HG03378 (cell line): ENCODE results near the gene TECTA.
"Not testable (repeated sequence)": the region's sequence is repeated elsewhere in the genome, so short reads cannot be mapped to it uniquely, and the experiment has no call there.

Experiments used
- ATAC-seq: cut with Tn5 transposase; IDR thresholded peaks from one replicate; pipeline ENCODE4 v1.9.1; 2021; ENCODE audit warnings: mild to moderate bottlenecking, moderate library complexity; ENCODE audit not compliant: unreplicated experiment

Gene TECTA

DNA sequence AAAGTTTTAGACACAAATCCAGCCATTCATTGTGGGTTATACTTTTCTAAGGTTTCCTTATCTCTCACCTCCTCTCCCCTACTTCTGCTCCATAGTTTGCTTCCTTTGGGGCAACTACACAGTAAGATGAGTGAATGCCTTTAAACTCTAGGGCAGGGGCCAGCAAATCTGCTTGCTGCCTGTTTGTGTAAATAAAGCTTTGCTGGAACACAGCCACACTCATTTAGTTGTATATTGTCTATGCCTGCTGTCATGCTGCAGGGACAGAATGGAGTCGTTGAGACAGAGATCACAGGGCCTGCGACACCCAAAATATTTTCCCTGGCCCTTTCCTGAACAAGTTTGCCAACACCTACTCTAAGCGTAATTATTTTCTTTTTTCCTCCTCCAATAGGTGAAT, 58.7 kb downstream of the TECTA start:
- ATAC-seq, result no peak

DNA sequence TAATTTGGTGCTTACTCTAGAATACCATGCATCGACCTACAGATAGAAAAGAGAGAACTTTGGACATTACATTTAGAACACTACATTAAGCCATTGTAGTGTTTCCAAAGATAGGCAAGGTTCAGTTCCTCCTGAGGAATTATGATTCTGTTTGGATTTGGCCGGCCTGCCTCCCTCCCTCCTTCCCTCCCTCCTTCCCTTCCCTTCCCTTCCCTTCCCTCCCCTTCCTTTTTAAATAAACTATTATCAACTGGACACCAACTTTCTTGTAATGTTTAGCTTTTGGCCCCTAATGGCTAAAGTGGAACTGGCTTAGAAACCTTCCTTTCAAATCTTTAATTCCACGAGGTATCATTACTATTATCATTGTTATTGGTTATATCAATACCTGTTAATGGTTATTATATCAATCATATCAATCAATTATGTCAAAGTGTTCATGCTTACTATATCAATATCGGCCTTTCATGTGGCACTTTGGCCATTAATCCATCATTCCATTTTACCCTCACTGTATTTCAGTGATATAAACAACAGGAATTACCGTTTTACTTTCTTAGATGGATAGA, 60.4 kb downstream of the TECTA start:
- no peak for ATAC-seq

DNA sequence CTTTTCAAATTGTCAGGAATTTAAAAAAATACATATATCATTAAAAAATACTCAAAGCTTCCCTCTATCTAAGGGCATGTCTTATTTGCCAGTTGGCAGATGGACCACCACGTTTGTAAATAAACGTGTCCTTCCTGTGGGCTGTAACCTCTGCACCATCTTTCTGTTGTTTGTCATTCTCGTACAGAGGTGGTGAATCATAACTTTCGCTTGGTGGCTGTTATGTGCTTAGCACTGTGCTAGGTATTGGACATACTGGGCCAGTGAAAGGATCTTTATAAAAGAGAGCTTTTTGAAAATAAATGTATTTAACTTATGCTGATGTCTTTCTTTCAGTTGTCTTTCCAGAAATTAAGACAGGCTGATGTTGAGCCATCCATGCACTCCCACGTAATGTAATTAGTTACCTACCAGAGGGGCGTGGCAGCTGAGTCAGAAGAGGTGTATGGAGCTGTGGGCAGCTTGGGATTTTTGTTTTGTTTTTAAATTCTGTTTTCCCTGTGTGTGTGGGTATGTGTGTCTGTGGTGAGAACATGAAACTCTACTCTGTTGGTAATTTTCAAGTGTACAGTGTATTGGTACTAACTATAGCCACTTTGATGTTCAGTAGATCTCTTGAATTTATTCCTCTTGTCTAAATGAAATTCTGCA, 62.7 kb downstream of the TECTA start:
- ATAC-seq, result no peak

DNA sequence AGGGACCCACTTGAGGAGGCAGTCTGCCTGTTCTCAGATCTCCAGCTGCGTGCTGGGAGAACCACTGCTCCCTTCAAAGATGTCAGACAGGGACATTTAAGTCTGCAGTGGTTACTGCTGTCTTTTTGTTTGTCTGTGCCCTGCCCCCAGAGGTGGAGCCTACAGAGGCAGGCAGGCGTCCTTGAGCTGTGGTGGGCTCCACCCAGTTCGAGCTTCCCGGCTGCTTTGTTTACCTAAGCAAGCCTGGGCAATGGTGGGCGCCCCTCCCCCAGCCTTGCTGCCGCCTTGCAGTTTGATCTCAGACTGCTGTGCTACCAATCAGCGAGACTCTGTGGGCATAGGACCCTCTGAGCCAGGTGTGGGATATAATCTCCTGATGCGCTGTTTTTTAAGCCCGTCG, 76.6 kb downstream of the TECTA start:
- ATAC-seq, result not testable (repeated sequence)

DNA sequence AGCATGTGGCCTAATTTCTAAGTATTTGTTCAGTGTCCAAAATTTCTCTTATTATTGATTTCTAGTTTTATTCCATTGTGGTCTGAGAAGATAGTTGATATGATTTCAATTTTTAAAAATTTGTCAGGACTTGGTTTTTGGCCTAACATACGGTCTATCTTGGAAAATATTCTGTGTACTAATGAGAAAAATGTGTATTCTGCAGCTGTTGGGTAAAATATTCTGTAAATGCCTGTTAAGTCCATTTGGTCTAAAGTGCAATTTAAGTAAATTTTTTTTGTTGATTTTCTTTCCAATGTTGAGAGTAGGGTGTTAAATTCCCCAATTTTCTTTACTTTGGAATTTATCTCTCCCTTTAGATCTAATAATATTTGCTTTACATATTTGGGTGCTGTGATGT, 78.3 kb downstream of the TECTA start:
- no peak for ATAC-seq

DNA sequence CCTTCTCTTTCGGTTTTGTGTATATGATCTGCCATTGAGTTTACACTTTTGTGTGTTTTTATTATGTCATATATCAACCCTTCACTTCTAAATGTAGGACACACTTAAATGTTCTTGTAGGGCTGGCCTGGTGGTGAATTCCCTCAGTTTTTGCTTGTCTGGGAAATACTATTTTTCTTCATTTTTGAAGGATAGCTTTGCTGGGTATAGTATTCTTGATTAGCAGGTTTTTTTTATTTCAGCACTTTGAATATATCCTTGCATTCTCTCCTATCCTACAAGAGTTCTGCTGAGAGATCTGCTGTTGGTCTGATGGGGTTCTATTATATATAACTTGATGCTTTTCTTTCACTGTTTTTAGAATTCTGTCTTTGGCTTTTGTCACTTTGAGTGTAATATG, 79.1 kb downstream of the TECTA start:
- ATAC-seq, result no peak

DNA sequence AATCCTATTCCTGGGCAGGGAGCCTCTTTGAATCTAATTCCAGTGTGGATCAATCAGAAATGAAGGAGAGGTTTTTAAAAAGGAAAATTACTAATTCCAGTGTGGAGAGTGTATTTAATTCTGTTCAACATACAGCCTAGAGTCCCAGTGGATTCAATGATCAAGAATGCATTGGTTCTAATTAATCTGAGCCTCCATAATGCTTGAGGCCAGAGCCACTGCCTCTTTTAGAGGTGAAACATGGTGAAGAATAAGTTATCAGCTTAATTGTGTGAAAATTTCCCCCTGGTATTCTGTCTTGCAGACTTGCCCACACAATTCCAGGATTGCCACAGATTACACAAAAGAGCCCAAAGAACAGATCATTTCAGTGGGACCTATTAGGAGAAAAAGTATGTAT, 87.7 kb downstream of the TECTA start:
- no peak for ATAC-seq

DNA sequence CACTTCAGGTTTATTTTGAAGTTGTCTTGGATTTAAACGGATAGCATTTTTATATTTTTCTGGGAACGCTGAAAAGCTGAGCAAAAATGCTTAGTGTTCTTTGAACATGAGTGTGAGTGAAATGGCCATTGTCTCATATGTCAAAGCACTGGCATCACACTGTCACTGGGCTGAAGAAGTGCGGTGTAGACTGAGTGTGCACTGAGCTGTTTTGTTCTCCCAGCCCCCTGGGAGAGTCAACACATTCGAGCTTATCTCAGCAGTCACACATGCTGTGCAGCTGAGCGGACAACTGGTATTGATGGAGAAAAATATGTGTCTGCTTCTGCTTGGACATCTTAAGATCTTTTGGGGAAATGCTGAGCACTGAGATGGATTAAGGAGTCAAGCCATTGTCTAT, 90.8 kb downstream of the TECTA start:
- ATAC-seq, result no peak

DNA sequence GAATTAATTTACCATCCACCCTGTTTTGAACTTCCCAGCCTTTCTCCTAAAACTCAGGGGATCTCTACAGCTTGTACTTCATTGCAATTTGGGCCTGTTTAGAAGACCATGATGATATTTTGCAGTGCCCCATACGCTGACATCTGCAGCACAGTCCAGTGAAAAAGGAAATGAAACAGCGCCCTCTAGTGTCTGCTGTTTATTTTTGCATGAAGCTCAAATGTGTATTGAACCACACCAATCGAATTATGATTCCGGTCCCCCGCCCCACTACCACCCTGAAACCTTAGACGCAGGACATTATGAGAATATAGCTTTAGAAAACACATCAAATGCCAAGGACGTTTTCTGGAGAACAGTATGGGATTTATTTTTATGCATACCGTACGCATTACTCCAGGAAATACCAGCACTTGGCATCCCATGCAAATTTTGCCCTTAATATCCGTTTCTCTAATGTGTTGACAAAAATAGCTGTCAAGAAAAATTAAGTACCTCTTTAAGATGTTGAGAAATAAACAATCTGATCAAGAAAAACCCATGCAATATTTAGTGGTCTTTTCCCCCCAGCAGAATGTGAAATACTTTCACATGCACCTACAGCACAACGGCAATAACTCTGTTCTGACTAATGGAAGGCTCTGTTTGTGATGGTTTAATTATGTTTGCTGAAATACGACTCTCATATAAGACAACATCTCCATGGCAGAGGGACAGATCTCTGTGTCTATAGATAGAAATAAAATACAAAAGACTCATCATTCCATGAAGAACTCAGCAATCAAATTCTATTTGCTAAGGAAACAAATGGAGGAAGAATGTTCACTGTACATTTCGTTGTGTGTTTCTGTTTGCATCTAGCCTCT, 93.9 kb downstream of the TECTA start:
- ATAC-seq, result no peak

DNA sequence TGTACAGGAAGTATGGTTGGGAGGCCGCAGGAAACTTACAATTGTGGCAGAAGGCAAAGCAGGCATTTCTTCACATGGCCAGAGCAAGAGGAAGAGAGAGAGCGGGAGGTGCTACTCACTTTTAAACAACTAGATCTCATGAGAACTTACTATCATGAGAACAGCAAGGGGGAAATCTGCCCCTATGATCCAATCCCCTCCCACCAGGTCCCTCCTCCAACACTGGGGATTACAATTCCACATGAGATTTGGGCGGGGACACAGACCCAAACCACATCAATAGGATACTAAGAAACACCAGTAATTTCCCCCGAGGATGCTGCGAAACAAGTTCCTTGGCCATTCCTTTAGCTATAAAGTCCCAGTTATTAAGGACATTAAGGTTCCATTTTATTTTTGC, 97.4 kb downstream of the TECTA start:
- no peak for ATAC-seq

DNA sequence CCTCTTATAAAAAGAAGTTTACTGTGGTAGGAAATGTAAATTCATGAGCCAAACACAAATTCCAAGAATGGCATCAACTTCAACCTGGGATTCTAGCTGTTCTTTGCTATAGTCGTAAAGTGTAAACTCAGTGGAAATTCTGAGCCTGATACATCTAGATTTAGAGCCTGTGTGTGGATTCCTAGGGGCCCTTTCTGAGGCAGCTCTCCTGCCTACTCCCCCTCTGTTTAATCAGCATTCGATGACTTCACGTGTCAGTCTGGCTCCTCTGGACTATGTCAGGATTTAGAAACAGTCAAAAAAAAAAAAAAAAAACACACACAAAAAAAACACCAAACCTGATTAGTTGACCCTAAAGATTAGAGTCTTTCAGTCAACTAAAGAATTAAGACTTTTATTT, 98.5 kb downstream of the TECTA start:
- ATAC-seq, result no peak

DNA sequence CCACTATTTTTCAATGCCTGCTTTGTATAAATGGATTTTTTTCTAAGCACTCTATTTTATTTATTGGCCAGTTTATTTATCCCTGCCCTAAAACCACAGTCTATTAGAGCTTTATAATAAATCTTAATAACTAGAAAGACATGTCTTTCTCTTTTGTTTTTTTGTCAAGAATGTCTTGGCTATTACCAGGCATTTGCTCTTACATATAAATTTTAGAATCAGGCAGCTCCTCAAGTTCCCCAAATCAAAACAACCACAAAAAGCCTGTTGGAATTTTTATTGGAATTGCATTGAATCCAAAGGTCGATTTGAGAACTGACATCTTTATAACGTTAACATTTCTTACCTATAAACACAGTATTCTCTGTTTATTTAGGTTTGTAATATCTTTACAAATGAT, 105.8 kb downstream of the TECTA start:
- no peak for ATAC-seq

DNA sequence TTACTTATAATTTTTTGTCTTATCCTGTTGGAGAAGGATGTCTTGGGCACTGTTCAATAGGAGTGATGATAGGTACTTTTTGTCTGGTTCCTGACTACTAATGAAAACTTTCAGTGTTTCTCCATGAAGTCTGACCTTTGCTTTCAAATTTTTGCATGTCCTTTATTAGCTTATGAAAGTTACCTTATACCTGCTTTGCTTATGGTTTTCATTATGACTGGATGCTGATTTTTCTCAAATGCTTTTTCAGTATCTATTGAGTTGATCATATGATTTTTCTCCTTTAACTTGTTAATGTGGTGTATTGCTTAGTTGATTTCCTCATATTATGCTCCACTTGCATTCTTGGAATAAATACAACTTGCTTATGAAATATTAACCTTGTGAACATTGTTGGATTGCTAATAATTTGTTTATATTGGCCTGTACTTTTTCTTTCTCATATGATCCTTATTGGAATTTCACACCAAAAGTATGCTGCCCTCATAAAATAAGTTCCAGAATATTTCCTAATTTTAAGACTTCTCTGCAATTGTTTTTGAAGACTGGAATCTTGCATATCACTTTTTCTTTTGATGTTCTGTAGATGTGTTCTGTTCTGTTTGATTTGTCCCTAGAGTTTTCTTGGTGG, 106.6 kb downstream of the TECTA start:
- no peak for ATAC-seq

DNA sequence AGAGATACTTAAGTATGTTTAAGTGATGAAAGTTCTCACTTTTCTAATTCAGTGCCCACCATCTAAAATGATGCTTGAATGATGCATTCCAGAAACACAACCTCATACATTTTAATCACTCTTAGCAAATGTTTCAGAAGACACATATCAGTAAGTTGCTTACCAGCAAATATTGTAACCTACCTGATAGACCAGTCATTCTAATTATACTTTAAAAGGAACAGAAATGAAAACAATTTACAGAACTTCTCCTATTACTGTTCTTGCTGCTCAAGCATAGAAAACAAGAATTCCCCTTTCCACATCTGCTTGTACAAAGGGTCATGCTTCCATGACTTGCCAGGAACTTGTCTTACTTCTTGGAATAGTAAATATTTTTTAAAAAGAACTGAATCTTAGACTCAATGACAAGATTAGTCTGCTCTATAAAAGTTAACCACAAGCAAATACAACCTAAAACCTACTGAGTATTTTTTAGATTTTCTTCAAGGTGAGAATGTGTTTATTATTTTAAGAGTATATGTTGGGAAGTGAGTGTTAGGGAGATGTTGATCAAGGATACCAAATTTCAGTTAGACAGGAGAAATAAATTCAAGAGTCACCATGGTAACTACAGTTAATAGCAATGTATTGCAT, 109.5 kb downstream of the TECTA start:
- no peak for ATAC-seq

DNA sequence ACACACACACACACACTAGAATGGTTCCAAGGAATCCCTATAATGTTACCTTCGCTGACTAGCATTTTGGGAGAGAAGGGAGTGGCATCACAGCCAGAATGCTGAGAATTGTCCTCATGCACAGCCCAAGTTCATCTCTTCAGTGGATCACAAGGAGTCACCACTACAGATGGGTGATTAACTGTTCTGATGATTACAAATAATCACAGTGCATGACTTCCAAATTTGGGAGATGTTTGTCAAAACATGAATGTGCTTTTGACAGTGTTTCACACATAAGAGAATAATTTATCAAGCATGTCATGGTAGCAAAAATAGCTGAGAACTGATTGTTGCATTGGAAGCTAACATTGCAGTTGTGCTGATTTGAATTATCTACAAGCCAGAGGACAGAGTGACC, 110.6 kb downstream of the TECTA start:
- no peak for ATAC-seq

DNA sequence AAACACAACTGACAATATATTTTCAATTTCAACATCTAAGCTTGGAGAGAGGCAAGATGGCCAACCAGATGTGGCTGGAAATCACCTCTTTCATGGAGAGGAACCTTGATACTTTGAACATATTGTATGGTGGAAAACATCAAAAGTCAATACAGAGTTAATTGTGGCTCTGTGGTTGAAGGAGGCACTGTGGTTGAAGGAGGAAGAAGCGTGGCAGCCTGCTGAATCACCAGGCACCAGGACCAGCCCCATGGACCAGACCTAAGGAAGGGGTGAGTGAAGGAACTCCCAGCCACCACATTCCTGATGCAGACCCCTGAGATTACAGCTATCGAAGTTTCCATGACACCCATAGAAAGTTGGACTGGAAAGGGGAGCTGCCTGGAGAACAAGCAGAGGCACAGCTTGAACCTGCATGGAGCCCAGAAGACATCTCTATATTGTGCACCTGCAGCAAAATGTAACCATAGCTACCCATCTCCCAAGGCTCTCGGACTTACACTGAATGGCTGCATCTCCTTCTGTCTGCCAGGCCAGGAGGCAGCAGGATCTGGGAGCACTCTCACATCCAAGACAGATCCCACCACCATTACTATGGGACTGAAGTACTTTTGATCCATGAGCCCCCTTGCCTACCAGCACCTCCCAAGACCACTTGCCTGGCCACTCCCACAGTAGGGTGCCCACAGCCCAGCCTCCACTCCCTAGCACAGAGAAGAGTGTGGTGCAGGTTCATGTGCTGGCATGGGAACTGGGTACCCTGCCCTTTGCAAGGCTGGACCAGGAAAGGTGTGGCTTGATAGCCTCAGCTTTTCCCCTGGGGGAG, 111.7 kb downstream of the TECTA start:
- no peak for ATAC-seq

DNA sequence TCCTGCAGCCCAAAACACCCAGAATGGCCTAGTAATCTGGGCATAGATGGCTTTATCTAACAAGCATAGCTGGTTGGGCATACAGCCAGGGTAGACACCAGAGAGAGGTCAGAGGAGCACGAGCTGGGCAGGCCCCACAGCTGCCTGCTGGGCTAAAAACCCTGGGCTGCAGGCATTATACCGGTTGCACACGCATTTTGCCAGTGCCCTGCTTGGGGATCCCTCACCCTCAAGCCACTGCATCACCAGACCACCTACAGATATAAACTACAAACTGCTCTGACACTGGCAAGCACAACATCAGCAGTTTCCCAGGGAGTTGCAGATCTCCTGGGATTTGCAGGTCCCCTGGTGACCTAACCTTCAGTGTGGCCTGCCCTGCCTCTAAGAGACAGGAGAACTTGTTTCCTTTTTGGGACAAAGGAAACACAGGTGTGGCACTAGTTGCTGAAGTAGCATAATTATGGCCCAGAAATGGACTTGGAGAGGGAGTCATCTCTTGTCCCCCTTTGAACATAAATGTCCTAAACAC, 112.4 kb downstream of the TECTA start:
- ATAC-seq, result no peak

DNA sequence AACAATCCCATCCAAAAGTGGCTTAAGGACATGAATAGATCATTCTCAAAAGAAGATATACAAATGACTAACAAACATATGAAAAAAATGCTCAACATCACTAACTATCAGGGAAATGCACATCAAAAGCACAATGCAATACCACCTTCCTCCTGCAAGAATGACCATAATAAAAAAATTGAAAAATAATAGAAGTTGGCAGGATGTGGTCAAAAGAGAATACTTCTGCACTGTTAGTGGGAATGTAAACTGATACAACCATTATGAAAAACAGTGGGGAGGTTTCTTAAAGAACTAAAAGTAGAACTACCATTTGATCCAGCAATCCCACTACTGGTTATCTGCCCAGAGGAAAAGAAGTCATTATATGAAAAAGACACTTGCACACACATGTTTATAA, 113.8 kb downstream of the TECTA start:
- ATAC-seq, result no peak

DNA sequence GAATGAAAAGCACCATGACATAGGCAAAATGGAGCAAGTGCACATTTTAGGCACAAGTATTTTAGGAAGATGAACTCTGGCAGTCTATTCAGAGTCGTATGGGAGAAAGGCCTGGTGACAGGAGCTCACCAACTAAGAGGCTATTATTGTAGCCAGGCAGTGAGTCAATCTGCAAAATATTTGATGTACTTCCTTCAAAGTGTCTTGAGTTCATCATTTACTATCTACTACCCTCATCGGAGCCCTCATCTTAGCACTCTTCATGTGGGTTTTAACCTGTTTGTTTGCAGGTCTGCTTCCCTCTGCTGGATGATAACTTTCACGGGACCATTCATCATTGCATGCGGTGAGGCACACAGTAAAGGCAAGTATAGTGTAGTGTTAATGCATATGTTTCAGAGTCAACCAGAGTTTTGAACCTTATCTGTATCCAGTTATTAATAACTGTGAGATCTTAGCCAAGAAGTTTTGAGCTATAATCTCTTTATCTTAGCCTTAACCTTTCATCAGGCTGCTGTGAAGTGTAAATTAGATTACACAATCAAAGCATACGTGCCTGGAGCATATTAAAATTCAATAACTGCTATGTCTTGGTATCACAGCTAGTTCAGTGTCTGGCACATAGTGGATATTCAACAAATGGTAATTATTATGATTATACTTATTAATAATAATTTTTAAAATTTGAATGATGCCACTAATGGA, 120.6 kb downstream of the TECTA start:
- no peak for ATAC-seq

DNA sequence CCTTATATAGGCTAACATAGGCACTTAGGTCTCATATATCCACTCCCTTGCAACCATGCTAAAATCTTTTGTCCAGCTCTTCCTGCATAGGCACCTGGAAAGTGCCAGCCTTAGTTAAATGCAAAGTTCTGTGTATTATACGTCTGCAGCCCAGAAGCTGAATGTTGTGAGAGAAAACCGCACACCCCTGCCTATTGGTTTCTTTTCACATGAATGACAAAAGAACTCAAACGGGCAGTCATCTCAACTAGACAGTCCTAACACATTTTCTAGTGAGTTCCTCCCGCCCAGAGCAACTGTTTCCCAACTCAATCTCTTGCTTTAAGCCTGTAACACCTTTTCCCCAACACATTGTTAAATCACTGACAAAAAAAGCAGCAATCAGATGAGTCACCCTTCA, 122.1 kb downstream of the TECTA start:
- no peak for ATAC-seq
